Fibroblast of skin of back (primary cell): ENCODE measurements around the gene ADAM22.
A peak's percentile ranks its signal among the peaks of the same experiment; 100 is the strongest.

Source experiments
- DNase-seq: peaks from one replicate; pipeline ENCODE4 v3.0.0-alpha.2; 2013

ADAM22 gene

GRCh38 chr7:88176190-88176589, 242.1 kb downstream of the ADAM22 start:
- no peak for DNase-seq

DNA sequence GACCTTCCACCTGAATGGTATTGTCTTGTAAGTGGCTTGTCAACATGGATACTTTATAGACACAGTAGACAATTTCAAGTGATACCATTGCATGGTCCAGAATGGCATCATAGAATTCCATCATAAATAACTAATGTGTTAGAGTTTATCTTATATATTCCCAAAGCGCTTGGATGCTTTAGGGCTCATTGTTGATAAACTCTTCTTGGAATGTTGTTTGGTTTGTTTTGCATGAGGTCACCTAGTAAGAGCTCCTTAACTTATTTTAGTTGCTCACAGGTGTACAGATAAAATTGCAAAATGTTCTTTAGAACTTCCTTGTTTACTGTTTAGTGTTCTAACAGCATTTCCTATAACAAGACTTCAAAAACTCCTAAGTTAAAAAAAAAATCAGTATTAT, 249.0 kb downstream of the ADAM22 start:
- DNase-seq = no peak

DNA sequence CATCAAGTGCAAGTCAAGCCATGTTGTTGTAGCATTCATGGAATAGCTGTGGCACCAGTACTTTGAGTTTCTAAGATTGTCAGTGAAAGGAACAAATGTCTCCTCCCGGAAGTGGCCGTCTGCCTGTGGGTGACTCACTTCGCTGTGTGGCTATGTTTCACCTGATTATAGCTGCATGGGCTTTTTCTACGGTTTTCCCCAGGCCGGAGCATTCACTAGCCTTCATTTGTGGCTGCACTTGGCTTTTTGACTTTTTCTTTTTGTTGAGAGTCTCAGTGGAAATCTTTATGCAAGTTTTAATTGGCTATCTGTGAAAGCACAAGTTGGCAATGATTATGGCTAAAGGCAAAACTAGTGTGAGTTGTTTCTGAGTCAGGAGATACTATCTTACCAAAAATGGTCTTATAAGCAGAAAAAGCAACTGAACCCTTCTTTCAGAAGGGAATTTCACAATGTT, 250.8 kb downstream of the ADAM22 start:
- peak; percentile 39 for DNase-seq

- DNase-seq = no peak
Measured at GRCh38 chr7:88185650-88186049, 251.6 kb downstream of the ADAM22 start.

GRCh38 chr7:88191911-88192310, 257.9 kb downstream of the ADAM22 start:
- DNase-seq = no peak

DNA sequence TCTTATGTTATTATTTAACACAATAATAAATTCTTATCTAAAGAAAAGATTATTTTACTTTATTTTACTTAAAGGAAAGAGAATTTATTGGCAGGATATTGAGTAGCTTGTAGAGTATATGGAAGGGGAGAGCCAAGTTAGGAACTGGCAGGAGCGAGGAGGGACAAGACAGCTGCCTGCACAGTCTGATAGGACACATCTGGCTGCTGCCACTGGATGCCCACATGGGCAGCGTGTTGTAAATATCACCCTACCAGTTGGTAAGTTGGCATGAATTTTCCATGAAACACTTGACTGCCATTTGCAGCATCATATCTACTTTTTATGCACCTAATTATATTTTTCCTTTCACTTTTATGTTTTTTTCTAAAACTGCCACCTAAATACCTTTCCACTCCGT, 266.2 kb downstream of the ADAM22 start:
- no peak for DNase-seq

DNA sequence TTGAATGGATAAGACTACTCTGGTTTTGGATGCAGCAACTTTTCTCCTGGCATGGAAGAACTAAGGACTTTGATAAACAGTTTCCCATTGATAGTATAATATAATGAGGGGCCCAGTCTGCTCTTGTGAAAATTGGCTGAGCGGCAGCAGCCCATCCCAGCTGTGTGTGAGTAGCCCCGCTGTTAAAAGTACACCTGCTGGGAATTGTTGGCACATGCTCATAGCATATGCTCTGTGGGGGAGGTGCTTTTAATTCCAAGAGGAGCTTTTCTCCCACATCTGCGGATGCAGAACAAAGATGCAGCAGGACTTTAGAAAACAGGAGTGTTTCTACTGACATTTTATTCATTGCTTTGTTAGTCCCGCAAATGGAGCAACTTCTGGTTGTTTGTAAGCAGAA, 266.7 kb downstream of the ADAM22 start:
- no peak for DNase-seq

- DNase-seq = no peak
Measured at GRCh38 chr7:88201305-88201704, 267.3 kb downstream of the ADAM22 start.

GRCh38 chr7:88202278-88202677, 268.2 kb downstream of the ADAM22 start:
- no peak for DNase-seq

DNA sequence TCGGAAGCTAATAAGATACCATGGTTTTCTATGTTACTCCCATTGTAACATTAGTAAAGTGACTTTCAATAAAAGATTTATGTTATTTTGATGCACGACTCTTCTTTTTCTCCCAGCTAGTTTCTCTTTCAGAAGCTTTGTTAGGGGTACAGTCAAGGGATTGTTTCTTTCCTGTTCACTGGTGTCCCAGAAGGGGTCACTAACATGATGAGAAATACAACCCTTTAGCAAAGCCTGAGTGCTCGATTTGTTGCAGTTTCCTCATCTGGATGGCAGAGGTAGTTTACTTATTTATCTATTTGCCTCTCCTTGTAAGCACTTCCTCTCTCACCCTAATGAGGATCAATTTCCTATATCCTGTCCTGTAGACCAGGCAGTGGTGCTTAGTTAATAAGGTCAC, 268.7 kb downstream of the ADAM22 start:
- no peak for DNase-seq

DNA sequence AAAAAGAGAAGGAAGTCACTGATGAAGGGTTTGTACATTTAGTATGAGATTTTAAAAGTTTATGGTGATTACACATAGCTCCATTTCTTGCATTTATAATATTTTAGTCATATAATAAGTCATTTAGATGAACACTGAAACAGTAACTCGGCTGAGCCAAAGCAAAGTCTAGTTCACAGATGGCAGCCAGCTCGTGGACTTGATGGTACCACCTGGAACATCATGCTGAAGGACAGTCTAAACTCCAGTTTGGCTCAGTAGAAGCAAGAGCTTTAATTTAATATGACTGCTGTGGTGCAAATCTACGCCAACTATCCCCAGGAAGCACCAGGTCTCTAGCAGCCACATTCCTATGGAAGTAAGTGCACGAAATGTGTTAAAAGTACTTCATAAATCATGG, 269.4 kb downstream of the ADAM22 start:
- DNase-seq = no peak

- no peak for DNase-seq
Measured at GRCh38 chr7:88204525-88205110, 270.6 kb downstream of the ADAM22 start.

GRCh38 chr7:88205179-88205578, 271.1 kb downstream of the ADAM22 start:
- no peak for DNase-seq

GRCh38 chr7:88206254-88206653, 272.2 kb downstream of the ADAM22 start:
- no peak for DNase-seq

DNA sequence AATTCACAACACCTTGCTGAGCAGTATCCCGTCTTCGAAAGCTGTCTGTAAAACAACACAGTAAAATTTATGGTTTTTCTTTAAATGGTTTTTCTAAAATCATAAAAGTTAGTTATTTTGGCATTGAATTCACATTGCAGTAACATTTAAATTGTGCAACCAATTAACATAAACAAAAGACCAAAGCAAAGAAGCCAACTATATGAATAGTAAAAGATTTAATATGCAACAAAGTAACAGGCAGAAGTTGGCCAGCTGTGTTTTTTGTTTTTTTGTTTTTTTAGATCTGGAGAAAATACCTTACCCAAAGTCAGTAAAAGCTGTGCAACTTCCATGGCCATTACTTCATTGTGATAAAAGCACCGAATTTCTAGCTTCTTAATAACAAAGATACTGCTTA, 274.5 kb downstream of the ADAM22 start:
- no peak for DNase-seq

- no peak for DNase-seq
Measured at GRCh38 chr7:88212918-88213317, 278.9 kb downstream of the ADAM22 start.

DNA sequence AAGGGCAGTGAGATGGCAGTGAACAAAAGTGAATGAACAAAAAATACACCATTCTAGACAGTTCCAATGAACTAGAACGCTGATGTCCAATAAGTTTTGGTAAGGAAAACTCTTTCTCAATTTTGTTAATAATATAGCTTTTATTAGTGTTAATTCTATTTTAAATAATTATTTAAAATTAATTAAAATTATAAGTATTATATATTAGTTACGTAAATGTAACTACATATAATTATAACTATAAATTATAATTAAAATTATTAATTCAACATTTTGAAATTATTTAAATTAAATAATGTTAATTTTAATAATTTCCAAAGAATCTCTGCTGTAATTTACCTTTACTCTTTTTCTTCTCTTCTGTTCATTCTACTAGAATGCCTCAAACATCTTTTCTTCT, 280.4 kb downstream of the ADAM22 start:
- no peak for DNase-seq

DNA sequence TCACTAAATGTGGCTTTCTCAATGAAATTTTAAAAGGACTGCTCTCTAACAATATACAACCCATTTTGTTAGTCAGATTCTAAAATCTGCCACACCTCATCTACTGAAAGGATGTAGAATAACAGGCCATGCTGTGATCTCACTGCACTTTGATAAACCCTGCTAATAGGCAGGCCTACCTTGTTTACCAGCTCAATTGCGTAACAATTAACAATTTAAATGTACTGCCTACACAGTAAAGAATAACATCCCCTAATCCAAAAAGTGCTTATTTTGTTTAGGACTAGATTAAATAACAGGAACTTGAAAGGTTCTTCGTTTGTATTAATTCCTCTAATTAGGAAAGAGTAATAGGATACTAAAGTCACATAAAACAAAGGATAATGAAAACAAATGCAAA, 281.2 kb downstream of the ADAM22 start:
- no peak for DNase-seq

- DNase-seq = no peak
Measured at GRCh38 chr7:88216276-88216675, 282.2 kb downstream of the ADAM22 start.

GRCh38 chr7:88217675-88218428, 283.8 kb downstream of the ADAM22 start:
- DNase-seq = no peak

- no peak for DNase-seq
Measured at GRCh38 chr7:88218429-88218745, 284.3 kb downstream of the ADAM22 start.

- peak; percentile 60 for DNase-seq
Measured at GRCh38 chr7:88218836-88219605, 285.0 kb downstream of the ADAM22 start.

DNA sequence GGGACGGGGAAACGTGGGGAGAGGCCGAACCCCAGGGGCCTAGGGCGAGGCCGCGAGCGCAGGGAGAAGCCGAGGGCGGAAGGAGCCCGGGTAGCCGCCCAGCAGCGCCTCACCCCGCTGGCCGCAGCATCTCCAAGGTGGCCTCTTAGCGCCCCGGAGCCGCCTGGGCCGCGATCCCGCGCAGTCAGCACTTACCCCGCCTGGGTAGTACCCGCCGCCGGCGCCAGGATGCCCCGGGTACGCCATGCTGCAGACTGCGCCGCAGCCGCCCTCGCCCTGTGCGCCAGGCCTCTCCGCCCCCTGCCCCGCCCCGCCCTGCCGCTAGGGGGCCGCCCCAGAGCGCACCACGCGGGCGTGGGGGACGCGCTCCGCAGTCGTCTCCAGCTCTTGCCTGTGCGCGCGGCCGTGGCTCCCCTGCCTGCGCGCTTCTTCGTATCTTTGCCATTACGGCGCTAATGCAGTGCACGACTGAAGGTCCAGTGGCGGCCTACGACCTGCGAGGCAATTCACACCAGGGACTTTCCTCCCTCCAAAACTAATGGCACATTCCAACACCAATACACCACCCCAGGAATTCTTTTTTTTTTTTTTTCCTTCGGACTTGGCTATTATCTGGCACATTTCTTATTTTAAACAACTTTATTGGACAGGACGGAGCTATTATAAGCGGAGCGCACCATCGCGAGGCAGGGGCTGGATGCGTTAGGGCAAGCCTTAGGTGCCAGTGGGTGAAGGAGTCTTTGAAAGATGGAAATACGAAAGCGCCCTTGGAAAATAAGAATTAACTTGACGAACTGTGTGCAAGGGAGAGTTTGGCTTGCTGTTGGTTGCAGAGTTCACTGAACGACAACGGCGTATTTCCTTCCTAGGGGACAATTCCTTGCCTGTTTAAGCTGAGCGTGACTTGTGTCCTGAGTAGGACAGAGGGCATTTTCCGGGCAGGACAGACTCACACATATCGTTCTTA, 286.0 kb downstream of the ADAM22 start, which contains the start of gene SRI:
SRI (minus strand) TSS at position 258 of the 967 bp plus-strand sequence; CDS start at position 246, 12 bp downstream.
- DNase-seq = peak; percentile 85
